ENCODE results near the gene ADM.

Gene ADM

DNA sequence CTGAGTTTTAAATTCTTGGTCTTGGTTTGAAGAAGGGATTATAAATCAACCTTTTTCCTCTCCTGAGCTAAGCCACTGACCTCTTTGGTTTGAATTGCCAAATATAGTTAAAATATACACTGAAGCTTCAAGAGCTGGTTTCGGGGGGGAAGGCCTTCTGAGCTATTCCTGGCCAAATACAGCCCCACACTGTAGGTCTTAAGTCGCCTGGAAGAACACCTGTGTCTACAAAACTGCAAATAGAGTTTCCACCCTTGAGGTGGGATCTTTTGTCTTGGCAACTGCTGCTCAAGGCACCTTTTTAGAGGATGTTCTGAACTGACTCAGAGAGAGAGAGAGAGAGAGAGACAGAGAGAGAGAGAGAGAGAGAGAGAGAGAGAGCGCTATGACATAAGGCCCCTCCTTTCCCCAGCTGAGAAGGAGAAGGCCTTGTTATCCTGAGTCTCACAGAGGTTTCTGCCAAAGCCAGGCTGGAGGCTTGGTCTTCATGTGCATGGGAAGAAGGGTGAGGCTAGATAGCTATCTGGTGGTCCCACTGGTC is 5.5 kb downstream of the ADM start:
- no peak for ATAC-seq

DNA sequence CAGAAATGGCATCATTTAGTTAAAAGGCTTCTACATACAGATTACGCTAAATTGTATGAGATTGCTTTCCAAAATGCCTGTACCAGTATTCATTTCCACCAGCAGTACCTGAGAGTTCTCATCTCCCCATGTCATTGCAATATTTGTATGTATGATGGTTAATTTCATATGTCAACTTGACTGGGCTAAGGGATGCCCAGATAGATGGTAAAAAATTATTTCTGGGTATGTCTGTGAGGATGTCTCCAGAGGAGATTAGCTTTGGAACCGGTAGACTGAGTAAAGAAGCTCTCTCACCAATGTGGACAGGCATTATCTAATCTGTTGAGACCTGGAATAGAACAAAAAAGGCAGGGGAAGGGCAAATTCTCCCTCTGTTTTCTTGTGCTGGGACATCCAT is 6.9 kb downstream of the ADM start:
- no peak for ATAC-seq

DNA sequence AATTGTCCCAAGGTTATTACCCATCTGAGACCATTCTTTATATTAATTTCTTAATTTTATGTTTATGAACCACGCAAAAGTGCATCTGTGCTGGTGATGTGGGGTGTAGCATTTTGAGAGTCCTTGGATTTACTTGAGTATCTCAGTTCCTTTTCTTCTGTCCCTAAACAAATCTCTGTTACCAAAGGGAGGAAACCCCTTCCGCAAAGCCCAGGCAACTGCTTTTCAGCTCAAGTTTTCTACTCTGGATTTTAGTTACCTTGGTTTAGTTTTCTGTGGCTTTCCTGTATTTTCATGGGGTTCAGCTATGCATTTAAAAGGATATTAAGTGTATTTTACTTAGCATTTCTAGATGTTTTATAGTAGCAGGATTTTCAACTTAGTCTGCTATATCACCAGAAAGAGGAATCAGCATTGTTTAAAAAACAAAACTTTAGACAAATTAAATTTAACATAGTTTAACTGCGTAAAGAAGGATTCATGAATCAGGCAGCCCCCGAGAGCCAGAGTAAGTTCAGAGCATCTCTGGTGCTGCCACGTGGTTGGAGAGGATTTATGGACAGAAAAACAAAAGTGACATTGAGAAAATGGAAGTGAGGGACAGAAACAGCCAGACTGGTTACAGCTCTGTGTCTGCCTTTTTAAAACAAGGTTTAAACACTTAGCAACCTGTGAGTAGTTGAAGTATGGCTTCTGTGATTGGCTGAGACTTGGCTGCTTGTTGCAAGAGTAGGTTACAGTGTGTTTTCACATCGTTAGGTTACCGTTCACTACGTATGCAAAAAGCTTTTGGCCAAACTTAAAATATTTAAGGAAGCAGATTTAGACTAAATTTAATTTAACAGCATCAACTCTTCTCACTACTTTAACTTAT is 9.6 kb downstream of the ADM start:
- ATAC-seq: peak in 1 of 2 donors; percentile 47

DNA sequence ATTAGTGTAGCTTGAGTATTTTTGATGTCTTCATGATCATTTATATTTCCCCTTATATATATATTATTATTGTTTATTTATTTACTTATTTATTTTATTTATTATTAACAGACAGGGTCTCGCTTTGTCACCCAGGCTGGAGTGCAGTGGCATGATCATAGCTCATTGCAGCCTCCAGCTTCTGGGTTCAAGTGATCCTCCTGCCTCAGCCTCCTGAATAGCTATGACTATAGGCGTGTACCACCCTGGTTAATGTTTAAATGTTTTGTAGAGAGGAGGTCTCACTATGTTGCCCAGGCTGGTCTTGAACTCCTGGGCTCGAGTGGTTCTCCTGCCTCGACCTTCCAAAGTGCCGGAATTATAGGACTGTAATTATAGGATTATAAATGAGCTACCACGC is 10.2 kb downstream of the ADM start:
- ATAC-seq: no peak

DNA sequence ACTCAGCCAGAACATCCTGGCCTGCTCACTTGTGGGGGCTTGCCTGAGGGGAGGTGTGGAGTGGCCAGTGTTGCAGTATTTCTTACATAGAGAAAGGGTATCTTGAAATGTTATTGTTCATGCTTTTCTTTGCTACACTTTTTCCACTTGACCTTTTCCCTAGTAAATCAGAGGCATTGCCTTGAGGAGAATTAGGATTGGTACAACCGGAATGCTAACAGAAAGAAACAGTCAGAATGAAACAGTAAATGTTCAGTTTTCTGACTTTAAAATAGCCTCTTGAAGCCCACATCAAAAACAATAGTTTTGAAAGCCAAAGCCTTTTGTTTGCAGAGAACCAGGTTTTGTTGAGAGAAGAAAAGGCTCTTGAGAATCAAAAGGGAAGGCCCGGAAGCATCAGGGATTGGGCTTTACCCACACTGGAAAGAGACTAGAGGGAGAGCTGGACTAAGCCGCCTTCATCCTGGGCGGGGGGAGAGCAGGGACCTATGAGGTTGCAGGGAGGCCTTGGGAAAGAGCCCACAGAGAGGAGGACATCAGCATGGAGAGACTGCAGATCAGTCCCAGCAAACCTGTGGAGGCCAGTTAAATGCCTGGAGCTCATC is 12.4 kb downstream of the ADM start:
- no peak for ATAC-seq

DNA sequence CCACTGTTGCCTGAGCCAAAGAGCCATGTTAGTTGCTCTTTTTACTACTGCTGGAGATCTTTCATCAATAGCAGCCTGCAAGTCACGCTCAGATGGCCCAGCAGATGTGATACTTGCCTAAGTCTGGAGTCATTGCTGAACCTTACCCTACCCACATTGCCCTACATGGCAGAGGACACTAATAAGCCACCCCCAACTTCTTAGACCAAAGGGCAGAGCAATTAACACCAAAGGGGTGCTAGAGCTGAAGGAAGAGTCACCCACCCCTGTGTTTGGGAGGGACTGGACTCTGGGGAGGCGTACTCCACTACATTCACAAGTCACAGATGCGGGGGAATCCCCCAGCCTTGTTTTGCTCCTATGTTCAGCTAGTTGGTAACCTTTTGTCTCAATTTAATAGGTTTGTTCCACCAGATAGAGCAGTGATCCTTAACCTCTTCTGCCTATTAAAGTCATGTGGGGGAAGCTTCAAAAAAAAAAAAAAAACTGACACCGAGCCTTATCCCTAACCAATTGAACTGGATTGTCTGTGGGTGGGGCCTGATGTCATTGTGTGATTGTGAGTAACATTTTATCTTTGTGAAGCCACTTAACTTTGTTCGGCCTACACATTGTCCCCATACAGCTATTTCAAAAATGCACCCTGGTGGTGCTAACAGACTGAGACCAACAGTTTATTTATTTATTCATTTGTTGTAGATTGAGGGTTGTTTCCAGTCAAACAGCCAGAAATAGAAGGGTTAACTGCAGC is 13.1 kb downstream of the ADM start:
- peak in 1 of 2 donors; percentile 27 for ATAC-seq

DNA sequence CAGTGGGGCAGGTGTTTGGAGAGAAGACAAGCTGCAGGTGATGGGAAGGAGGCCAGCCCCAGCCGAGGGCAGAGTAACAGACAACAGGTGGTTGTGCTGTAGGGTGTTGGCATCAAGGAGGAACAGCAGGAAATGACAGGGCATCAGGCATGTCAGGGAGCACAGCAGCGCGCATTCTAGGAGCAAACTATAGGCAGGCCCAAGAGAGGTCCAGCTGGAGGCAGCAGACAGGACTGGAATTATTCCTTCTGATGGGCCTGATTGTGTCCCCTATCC is 13.6 kb downstream of the ADM start:
- ATAC-seq: no peak

DNA sequence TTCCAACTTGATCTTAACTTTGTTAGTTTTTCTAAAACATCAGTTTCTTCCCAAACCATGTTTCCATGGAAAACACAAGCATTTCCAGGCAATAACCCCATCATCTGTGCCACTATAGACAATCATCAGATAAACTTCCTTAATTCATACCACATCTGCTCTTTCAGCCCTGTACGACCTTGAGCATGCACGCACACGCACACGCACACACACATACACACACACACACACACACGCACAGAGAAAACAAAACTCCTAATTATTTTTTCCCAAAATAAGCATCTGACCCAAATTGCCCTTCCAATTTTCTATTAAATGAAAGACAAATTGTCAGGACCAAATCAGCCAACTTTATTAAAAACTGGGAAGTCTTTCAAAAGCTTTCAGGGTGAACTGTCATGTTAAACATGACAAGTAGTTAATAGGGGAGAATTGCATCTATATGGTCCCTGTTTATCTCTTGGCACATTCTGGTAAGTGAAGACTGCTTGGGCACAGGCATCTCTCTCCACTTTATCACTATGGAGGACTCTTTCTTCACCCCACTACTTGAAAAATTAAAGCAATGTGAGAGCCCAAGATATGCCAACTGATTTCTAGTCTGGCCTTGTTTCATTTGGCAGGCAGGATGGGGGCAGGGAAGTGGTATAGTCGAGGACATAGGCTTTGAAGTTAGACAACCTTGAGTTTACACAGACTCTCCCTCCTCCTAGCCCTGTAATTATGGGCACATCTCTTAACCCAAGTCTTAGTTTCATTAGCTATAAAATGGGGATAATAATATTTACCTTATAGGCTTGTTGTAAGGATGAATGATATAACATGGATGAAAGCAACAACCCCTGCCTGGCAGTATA is 15.1 kb downstream of the ADM start:
- ATAC-seq: no peak

DNA sequence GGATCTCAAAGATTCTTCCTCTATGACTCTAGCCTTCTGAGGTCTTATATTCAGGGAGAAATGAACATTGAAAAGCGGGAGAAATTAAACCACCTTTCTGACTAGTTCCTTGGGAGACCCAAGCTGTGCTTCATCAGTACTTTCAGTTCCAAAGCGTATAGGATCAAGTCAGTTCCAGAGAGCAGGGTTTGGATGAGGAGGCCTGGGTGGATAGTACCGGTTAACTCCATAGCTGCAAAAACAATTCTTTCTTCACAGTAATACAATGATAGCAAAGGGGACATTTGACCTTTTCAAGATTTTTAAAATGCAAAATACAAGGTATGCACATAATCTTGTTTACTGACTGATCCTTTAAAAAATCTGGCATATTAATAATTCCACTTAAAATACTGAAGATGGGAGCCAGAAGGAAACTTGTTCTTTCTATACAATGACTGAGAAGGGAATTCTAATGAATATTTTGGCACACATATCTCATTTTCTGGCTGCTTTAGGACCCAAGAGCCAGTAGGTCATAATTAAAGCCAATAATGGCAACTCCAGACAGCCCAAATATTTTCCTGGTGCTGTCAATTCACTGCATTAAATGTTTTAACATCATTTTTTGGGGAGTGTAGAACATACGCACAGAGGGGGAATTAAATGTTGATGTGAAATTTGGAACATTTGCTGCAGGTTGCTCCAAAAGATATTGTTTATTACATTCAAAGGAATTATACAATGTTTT is 16.0 kb downstream of the ADM start:
- ATAC-seq: no peak

DNA sequence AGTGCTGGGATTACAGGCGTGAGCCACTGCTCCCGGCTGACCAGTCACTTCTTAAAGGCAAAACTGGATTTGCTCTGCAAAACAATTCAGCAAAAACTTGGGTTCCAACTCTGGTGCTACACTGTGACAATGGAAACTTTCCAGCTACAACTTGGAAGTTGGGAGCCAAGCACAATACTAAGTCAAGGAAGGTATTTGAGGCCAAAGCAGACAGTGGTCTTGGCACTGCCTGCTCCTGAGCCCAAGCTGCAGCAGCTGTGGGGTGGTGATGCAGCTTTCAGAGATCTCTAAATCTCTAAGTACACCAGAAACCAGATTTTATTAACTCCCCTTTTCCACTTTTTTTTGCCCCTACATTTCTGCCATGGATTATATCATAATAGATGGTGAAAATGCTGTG is 17.5 kb downstream of the ADM start:
- ATAC-seq: no peak

DNA sequence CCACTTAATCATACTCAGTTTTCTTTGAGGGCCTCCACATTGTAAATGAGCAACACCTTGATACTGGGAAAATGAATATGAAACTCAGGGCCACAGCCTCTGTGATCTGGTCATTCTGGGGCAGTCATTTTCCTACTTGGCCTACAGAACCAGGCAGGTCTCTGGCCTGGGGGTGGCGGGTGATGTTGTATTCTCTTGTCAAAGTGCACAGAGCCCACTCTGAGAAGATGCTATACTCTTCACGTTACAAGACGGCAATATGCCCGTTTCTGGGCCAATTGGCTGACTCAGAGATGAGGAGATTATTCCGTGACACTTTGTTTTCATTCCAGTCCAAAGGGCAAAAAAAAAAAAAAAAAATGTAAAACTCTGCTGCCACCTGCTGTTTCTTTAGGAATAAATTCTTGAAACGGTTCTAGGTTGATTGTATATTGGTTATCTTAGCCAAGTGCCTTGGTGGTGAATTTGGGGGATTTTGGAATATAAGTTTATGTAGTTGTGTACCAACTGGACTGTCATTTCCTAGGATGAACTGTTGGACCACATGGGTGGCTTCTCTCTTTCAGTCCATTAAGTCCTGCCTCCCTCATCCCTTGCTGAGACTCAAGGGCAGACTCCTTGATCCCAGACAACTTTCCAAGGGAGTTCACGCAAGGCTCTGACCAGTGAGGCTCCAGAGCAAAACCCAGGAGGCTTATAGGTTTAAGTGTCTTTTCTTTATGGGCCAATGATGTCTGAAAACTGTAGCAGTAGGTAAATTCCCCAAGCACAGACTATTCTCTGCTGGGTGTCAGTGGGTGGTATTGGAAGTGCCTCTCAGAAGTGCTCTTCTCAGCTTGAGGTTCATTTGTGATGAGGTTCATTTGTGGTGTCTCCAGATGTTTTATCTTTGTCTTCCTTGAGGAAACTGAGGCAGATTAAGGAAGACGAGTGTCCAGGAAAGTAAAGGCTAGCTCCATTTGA is 18.2 kb downstream of the ADM start:
- peak; percentile 82 to 91 for ATAC-seq

DNA sequence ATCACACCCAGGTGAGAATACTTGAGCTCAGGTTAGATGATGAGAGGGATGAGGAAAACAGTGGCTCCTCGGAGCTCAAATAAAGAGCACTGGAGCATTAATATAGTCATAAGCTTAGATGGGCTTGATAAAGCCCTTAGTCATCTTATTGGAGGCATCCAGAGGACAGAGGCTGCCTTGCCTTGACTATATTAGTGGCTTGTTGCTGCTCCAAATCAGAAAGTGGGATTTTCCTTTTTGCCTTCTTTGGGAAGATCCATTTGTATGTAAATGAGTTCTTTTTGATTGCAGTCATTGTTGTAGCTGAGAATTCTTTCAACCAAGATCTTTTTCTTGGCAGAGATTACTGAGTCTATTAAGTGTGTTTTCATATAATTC is 18.9 kb downstream of the ADM start:
- no peak for ATAC-seq

DNA sequence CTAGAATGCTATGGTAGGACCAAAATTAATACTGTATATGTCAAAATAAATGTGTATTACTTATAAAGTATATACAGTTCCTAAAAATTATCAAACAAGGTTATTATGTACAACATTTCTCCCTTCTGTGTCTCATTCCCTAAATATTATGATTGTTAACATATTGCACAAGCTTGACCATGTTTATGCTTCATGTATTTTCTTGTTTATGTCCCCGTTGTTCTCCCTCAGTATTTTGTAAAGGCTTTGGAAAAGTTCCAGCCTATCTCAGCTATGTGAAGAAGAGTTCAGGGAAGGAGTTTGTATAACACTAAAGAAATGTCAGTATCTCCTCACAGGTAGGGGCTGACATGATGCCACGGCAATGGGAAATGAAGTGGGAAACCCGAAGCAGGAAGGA is 19.6 kb downstream of the ADM start:
- no peak for ATAC-seq

DNA sequence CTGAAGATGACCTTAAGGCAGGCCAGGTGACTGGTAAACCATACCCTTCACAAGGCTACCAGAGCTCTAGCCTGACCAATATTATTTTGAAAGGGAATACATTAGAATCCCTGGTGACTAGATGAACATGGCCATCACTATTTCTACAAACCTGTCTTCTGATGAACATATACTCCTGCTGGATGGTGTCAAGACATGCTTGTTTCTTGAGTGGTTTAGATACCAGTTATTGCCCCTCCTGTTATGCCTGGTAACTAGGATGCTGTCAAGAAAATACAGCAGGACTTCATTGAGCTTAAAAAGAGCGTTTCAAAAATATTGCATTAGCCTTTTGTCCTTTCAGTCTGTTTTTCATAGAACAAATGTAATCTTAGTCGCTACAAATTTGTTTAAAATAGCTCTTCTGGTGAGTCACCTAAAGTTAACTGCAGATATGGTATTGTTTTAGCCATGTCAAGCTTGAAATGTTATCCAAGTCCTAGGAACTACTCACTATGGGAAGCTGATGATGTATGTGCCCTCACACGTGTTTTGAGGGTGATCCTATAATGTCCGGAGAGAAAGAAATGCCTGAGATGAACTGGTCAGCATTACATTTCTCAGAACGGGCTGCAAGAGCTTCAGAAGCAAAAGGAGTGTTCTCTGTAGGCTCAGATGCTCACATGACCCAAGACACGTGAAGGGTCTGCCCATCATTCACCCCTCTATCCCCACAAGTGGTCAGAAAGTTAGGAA is 20.6 kb downstream of the ADM start:
- ATAC-seq: no peak

DNA sequence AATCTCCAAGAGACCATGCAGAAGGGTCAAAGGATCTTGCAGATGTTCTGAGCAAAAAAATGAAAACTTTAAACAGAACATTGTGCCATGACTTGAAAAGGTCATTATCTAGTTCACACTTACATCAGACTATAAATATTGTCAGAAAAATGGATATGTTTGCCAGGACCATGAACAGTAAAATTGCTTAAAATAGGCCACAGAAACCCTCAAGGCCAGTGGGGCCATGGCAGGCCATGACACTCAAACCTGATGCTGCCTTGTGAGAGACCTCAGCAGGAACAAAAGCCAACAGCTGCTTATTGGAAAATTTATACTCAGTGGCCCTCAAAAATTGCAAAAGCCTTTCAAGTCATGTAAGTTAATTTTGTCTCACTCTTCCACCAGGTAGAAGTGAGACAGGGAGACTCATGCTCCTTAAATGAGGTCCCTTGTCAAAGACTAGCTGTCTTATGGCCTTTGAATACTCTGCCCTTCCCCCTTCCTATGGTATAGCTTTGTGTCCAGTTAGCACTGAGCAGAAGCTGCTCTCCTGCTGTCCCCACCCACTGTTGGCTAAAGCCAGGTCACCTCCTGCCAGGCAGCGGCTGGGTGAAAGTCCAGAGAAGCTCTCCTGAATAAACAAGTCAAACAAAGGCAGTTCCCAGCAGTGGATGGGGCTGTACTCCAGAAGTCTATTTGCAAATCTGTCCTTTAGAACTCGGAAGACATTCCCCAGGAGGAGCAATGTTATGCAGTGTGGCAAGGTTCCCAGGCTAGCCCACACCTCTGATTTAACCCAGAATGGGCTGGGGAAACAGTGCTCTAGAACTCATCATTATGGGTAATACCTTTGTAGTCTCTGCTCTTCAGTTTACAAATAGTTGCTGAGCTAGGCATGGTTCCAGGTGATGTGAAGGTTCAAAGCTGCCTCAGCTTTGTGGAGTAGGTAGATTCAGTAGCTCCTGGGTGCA is 21.4 kb downstream of the ADM start:
- ATAC-seq: no peak

DNA sequence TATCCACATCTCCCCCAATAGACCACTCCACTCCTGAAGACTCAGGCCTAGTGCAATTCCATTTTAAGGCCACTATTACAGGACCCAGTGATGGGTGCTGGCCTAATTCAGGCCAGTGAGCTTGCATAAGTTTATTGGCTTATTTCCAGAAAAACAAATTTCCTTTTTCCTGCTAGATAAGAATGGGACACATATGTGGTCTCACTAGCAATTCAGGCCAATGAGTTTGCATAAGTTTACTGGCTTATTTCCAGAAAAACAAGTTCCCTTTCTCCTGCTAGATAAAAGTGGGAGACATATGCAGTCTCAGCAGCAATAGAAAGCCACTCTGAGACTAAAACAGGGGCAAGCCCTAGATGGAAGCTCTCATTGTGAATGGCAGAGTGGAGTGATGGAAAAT is 22.4 kb downstream of the ADM start:
- ATAC-seq: no peak

DNA sequence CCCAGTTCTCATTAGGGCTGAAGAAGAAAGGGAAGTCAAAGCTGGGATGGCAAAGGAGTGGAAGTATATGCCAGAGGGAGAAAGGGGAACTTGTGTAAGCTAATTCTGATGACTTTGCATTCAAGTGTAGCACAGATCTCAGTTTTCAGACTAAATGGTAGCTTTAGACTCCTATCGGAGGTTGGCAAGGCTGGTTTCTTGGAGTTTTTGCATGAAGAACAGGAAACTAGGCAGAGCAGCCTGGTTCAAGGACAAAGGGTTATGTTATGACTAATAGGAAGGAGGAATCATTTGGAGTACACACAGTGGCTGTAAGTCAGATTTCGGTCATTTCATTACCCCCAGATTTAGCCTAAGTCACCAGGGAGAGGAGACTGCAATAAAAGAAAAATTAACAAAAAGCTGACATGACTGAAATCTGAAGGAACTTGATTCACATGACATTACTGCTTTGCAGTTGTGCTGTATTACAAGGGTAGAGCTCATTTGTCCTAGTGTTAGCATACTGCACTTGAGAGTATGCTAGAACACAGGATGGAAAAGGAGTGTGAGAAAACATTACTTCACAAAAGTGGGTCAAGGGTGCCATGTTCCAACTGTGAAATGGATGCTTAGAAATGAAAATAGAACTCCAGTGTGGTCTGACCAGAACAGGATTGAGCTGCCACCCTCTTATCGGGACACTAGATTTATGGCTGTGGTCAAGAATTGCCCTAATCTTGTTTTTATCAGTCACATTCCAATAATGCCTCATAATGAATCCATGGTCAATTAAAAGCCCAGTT is 23.6 kb downstream of the ADM start:
- no peak for ATAC-seq

DNA sequence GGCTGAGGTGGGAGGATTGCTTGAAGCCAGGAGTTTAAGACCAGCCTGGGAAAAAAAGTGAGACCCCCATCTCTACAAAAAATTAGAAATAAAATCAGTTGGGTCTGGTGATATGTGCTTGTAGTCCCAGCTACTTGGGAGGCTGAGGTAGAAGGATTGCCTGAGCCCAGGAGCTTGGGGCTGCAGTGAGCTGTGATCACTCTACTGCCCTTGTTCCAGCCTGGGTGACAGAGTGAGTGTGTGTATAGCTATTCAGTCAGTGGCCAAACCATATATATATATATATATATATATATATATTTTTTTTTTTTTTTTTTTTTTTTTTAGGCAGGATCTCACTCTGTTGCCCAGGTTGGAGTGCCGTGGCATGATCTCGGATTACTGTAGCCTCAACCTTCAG is 24.5 kb downstream of the ADM start:
- ATAC-seq: no peak
